ENCODE data around the gene ACADSB. TPM values are rescaled to one million over a fixed set of nuclear protein-coding genes. Genes with fewer than 3 reads are reported as not detected.

The ACADSB gene
- total and polyA plus RNA-seq, 2 experiments from 2014 or later, result 3.7 to 6.5 TPM

- H3K4me3 ChIP-seq, result no peak overlapping the region
- Mint-ChIP-seq H3K4me1 (peaks cover 9% of the 10 kb centered on the region; the same call in 2 of the 3 replicates), H3K4me3 (no peak overlapping the region), H3K9me3 (no peaks in the 10 kb centered on the region), H3K27ac (no peak overlapping the region), H3K36me3 (ENCODE audit: low read depth) (peaks cover 14% of the 10 kb centered on the region; the same call in 2 of the 3 replicates), H3K27me3 (ENCODE audit: insufficient read depth, low read depth, poor library complexity) (no peaks in the 10 kb centered on the region)
- TF ChIP-seq EZH2 (IDR thresholded peaks at IDR 0.05; ENCODE audit: low read depth, unreplicated experiment), result no peak
- TF ChIP-seq EZH2phosphoT487 (IDR thresholded peaks at IDR 0.05; ENCODE audit: unreplicated experiment), result no peak
- TF ChIP-seq NANOG (IDR thresholded peaks at IDR 0.05; ENCODE audit: borderline replicate concordance), result no peak
- TF ChIP-seq STAT1 (IDR thresholded peaks at IDR 0.05; ENCODE audit: unreplicated experiment), result no peak
- no peak for TF ChIP-seq CTCF (conservative IDR thresholded peaks at IDR 0.05; ENCODE audit: low read depth in 2 of 2)
- no peak for TF ChIP-seq CREB1 (CRISPR knock-in tag; IDR thresholded peaks at IDR 0.05; ENCODE audit: low read depth)
- no peak for TF ChIP-seq JUNB (IDR thresholded peaks at IDR 0.05; ENCODE audit: unreplicated experiment)
- TF ChIP-seq REST (IDR thresholded peaks at IDR 0.05; ENCODE audit: unreplicated experiment), result no peak
- TF ChIP-seq ZNF331 (CRISPR knock-in tag; IDR thresholded peaks at IDR 0.05; ENCODE audit: low read depth), result no peak
- no peak for TF ChIP-seq POLR2AphosphoS5 (IDR thresholded peaks at IDR 0.05; ENCODE audit: low read depth)
- no peak for TF ChIP-seq ZNF462 (CRISPR knock-in tag; IDR thresholded peaks at IDR 0.05)
- no peak for TF ChIP-seq ETS1 (IDR thresholded peaks at IDR 0.05)
- no peak for DNase-seq (ENCODE audit: low spot score)
- ATAC-seq, result no peak
- no peaks in the 10 kb centered on the region for H3F3A ChIP-seq (replicated peaks; ENCODE audit: low read depth)
- peaks cover 63% of the 10 kb centered on the region for H3K79me2 ChIP-seq (replicated peaks; ENCODE audit: insufficient read depth)
- no peak overlapping the region for H2AFZ ChIP-seq
- no peaks in the 10 kb centered on the region for H3K36me3 ChIP-seq (ENCODE audit: insufficient read depth)
- no peaks in the 10 kb centered on the region for H3K4me1 ChIP-seq (ENCODE audit: insufficient read depth)
- H3K9me2 ChIP-seq (ENCODE audit: insufficient read depth), result no peaks in the 10 kb centered on the region
- no peaks in the 10 kb centered on the region for H3K27me3 ChIP-seq (ENCODE audit: insufficient read depth)
- H3K27ac ChIP-seq (ENCODE audit: low read depth), result no peak overlapping the region
- no peak overlapping the region for H3K4me2 ChIP-seq
- peaks cover 28% of the 10 kb centered on the region for H4K20me1 ChIP-seq (replicated peaks; ENCODE audit: insufficient read depth)
Observed at GRCh38 chr10:123000155-123000554, 8.7 kb upstream of the ACADSB start.
